ENCODE measurements around the gene XYLB.
"Not testable (repeated sequence)": the region's sequence is repeated elsewhere in the genome, so short reads cannot be mapped to it uniquely, and the experiment has no call there.

Gene XYLB

DNA sequence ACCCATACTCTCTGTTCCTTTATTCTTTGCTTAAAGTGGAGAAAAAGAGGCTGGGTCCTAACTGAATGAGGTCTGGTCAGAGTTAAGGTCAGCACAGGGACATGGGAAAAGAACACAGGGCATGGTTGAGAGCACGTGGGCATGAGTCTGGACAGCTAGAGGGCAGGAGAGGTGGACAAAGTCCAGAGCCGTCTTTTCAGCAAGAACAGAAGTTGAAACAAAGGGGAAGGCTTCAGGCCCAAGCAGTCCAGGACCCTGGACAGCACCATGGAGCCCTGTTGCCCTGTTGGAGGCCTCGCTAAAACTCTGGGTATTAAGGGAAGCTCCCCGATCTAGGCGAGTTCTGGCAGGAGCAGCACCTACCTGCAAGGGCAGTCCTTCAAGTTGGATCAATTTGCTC is 50.7 kb downstream of the XYLB start:
- DNase-seq = no peak

DNA sequence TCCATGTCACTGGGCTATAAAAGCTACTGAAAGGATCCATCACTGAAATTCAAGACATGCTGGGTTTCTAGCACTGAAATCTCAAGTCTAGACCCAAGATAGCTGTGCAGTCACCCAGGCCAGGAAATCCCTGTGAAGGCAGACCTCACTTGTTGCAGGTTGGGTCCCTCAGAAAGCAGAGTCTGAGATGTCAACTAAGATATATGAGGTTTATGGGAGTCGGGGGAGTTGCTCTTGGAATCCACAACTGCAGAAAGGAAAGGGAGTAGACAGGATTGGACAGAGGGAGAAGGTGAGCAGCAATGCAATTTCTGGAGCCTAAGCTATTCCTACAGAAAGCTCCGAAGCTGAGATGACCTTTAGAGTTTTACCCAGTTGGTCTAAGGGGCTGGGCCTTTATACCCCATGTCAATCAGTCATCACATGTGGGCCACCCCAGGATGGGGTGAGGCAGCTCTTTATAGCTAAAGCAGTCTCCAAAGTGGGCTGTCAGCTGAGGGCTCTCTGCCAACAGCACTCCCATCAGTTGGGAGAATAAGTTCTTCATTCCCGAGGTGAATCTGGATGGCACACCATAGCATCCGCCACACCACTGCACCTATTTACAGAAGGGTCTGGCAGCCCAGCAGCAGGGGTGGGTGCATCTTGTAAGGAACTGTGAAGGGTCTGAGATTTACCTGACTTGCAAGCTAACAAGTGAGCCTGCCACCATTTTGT is 54.8 kb downstream of the XYLB start:
- DNase-seq = no peak

DNA sequence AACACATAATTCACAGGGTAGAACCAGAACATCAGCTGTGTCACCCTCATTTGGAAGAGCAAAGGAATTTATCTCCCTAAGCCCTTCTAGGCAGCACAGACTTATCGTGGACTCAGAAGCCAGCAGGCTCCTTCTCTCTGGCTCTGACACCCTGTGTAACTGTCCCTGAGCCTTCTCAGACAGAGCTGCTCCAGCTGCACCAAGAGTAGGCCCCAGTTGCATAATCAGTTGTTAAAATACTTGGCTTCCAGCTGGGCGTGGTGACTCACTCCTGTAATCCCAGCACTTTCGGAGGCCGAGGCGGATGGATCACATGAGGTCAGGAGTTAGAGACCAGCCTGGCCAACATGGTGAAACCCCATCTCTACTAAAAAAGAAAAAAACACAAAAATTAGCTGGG is 57.7 kb downstream of the XYLB start:
- no peak for DNase-seq

DNA sequence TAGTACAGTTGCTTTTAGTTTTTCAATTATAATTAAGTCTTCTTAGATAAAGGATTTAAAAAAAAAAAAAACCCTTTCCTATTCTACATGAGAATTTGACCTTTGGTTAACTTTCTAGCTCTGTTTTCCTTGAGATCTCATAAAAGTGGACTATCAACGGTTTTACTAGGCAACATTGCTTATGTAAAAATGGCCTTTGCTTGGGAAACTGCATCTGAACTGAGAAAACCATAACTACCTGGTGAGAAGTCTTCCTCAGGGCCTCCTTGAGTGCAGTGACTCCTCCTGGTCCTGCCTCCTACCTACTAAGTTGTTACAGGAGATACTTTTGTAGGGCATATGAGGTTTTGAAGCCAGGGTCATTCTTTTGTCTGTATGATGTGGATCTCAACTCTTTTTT is 65.0 kb downstream of the XYLB start:
- no peak for DNase-seq

DNA sequence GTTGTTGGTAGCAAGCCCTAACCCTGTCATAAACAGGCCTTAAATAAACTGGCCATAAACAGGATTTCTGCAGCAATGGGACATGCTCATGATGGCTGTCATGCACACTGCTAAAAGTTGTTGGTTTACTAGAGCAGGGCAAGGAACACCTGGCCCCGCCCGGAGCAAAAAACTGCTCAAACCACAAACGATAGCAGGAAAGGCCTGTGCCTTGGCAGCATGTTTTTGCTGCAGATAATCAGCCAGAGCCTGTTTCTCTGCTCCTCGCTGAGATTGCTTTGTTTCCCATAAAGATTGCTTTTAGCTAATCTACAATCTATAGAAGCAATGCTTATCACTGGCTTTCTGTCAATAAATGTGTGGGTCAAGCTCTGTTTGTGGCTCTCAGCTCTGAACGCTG is 74.2 kb downstream of the XYLB start:
- not testable (repeated sequence) for DNase-seq

DNA sequence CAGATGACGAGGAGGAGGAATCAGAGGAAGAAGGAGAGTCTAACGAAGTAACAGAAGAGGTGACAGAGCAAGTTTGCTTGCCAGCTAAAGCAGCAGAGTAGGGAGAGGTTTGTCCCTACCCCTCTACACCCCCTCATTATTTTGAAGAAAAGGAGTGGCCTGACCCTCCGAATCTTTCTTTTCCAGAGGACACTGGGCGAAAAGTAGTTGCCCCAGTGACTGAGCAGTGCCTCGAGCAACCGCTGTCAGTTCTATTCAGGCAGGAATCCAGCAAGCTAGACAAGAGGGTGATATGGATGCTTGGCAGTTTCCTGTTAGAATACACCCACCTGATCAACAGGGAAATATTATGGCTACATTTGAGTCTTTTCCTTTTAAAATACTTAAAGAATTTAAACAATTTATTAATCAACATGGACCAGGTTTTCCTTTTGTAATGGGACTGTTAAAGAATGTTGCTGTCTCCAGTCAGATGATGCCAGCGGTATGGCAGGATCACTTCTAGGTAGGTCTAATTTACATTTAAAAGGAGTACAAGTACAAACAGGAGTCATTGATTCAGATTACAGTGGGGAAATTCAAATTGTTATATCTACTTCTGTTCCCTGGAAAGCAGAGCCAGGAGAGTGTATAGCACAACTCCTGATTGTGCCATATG is 75.2 kb downstream of the XYLB start:
- DNase-seq = no peak

DNA sequence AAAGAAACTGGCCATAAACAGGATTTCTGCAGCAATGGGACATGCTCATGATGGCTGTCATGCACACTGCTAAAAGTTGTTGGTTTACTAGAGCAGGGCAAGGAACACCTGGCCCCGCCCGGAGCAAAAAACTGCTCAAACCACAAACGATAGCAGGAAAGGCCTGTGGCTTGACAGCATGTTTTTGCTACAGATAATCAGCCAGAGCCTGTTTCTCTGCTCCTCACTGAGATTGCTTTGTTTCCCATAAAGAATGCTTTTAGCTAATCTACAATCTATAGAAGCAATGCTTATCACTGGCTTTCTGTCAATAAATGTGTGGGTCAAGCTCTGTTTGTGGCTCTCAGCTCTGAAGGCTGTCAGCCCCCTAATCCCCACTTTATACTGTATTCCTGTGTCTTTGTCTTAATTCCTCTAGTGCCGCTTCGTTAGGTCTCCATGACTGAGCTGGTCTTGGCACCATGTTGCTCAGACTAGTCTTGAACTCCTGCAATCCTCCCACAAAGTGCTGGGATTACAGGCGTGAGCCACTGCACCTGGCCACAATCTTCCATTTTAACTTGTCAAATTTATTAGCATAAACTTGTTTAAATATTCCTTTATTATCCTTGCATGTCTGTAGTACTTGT is 80.3 kb downstream of the XYLB start:
- DNase-seq = not testable (repeated sequence)

DNA sequence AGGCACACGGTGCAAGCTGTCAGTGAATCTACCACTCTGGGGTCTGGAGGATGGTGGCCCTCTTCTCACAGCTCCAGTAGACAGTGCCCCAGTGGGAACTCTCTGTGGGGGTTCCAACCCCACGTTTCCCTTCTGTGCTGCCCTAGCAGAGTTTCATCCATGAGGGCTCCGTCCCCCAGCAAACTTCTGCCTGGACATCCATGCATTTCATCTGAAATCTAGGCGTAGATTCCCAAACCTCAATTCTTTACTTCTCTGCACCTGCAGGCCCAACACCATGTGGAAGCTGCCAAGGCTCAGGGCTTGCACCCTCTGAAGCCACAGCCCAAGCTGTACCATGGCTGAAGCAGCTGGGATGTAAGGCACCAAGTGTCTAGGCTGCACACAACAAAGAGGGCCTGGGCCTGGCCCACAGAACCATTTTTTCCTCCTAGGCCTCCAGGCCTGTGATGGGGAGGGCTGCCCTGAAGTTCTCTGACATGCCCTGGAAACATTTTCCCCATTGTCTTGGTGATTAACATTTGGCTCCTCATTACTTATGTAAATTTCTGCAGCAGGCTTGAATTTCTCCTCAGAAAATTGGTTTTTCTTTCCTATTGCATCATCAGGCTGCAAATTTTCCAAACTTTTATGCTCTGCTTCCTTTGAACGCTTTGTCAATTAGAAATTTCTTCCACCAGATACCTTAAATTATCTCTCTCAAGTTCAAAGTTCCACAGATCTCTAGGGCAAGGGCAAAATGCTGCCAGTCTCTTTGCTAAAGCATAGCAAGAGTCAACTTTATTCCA is 86.5 kb downstream of the XYLB start:
- DNase-seq = not testable (repeated sequence)

DNA sequence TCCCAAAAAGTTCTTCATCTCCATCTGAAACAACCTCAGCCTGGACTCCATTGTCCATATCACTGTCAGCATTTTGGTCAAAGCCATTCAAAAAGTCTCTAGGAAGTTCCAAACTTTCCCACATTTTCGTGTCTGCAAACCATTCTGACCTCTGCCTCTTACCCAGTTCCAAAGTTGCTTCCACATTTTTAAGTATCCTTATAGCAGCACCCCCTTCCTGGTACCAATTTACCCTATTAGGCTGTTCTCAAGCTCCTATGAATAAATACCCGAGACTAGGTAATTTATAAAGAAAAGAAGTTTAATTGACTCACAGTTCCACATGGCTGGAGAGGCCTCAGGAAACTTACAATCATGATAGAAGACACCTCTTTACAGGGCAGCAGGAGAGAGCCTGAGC is 87.1 kb downstream of the XYLB start:
- DNase-seq = not testable (repeated sequence)

DNA sequence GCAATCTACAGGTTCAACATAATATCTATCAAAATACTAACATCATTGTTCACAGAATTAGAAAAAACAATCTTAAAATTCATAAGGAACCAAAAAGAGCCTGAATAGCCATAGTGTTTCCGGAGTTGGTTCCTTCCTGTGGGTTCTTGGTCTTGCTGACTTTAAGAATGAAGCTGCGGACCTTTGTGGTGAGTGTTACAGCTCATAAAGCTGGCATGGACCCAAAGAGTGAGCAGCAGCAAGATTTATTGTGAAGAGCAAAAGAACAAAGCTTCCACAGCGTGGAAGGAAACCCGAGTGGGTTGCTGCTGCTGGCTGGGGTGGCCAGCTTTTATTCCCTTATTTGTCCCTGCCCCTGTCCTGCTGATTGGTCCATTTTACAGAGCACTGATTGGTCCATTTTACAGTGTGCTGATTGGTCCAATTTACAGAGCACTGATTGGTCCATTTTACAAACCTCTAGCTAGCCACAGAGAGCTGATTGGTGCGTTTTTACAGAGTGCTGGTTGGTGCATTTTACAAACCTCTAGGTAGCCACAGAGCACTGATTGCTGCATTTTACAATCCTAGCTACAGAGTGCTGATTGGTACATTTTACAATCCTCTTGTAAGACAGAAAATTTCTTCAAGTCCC is 92.0 kb downstream of the XYLB start:
- peak; percentile 84 for DNase-seq

DNA sequence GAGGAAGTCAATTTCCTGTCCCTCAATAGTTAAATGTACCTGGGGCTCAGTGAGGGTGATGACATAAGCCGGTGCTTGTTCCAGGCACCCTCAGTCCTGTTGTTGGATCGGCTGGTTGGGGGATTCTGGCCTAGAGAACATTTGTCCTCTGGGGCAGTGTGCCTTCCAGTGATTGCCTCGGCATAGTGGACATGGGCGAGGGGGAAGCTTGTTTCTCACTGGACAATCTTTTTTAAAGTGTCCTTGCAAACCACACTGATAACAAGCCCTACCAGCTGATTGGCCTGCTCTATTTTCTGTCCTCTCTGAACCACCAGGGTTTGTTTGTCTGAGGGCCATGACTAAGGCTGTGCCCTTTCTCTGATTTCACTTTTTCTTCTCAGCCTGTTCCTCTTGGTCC is 96.6 kb downstream of the XYLB start:
- not testable (repeated sequence) for DNase-seq

DNA sequence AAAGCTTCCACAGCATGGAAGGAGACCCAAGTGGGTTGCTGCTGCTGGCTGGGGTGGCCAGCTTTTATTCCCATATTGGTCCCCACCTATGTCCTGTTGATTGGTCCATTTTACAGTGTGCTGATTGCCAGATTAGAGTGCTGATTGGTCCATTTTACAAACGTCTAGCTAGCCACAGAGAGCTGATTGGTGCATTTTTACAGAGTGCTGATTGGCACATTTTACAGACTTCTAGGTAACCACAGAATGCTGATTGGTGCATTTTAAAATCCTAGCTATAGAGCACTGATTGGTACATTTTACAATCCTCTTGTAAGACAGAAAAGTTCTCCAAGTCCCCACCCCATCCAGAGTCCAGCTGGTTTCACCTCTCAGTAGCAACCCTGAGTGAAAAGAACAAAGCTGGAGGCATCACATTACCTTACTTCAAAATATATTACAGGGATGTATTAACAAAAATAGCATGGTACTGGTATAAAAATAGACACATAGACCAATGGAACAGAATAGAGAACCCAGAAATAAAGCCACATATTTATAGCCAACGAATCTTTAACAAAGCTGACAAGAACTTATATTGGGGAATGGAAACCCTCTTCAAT is 99.6 kb downstream of the XYLB start:
- DNase-seq = no peak

DNA sequence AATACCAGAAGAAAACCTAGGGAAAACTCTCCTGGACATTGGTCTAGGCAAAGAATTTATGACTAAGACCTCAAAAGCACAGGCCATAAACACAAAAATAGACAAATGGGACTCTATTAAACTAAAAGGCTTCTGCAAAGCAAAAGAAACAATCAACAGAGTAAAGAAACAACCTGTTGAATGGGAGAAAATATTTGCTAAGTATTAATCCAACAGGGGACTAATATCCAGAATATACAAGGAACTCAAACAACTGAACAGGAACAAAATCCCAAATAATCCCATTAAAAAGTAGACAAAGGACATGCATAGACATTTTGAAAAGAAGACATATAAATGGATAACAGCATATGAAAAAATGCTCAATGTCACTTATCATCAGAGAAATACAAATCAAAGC is 100.2 kb downstream of the XYLB start:
- DNase-seq = no peak

DNA sequence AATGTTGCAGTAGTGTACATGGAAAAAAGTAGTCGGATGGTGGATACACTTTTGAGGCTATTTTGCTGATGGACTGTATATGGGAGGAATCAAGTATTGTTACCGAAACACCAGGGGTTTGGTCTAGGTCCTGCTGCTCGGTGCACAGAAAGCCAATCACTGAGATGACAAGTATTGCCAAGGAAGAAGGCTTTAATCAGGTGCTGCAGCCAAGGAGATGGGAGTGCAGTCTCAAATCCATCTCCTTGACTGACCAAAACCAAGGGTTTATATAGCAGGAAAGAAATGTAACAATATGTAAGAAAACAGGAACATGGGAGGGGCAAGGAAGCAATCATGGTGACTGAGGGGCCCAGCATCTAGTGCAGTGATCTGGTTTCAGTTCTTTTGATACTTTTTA is 104.3 kb downstream of the XYLB start:
- DNase-seq = no peak

DNA sequence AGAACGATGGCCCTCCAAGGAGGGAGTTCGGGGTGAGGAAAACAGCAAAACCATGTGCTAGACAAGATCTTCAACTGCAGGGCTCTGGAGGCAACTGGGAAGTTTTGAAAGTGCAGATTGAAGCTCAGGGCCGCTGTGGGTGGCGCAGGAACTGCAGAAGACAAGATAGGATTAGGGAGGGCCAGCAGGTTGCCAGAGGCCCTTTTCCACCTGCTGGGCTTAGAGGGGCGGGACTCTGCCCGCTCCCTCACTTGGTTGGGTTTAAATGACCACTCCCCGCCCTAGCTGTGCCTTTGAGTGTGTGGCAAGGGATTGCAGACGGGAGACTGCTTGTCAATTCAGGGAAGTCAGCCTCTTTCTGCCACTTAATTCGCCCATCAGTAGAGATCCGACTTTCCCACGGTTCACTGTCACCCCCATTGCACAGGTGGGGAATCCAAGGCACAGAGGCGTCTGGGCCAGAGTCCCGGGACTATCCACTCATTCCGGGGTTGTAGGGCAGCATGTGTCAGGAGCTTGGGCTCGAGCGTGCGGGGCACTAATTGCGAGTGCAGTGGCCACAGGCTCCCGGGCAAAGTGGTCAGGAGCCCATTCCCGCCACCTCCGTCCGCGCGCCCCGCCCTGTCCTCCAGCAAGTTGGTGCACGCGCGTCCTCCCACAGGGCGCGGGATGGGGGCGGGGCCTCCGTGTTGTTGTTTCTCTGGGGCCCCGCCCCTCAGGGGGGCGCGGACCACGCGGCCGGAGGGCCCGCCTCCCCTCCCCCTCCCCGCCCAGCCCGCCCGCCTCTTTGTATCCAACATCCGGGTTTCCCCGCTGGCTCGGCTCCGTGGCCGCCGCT is 106.7 kb downstream of the XYLB start, which contains the start of gene ACVR2B:
Gene ACVR2B (plus strand): TSS at position 816 of the 838 bp plus-strand sequence. CDS start 433 bp downstream, outside the sequence.
- DNase-seq = peak; percentile 58

DNA sequence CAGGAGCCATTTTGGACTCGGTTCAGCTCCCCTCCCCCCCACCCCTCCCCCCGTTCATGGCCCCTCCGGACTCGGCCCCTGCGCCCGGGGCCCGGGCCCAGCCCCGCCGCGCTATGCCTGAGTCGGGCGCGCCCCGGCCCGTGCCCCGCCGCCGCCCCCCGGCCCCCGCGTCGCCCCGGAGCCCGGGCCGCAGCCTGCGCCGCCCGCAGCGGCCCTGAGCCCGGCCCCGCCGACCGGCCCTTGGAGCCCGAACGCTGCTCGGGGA is 107.3 kb downstream of the XYLB start:
- DNase-seq = no peak

DNA sequence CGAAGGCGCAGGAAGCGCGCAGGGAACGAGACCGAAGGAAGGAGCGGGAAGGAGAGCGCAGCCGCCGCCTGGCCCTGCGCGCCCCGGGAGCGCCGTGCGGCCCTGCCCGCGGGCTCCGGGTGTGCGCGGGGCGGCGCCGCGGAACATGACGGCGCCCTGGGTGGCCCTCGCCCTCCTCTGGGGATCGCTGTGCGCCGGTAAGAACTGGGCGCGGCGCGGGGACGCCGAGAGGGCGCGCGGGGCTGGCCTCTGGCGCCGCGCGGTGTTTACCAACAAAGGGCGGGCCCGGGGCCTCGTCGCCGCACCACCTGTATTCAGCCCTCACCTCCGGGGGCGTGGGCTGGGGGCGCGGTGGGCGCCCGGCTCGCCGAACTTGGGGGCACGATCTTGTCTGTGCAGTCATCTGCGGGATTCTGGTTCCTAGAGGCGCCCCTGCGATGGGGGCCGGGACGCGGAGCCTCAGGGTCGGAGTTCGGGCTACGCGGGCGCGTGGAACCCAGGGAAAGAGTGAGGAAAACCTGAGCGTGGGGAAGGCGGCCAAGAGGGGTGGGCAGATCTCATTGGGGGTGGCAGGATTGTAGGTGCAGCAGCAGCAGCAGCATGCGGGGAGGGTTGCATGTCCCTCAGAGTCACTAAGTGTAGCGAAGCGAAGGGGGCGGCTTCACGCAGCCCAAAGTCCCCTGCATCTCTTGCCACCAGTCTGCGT is 107.7 kb downstream of the XYLB start:
- no peak for DNase-seq

DNA sequence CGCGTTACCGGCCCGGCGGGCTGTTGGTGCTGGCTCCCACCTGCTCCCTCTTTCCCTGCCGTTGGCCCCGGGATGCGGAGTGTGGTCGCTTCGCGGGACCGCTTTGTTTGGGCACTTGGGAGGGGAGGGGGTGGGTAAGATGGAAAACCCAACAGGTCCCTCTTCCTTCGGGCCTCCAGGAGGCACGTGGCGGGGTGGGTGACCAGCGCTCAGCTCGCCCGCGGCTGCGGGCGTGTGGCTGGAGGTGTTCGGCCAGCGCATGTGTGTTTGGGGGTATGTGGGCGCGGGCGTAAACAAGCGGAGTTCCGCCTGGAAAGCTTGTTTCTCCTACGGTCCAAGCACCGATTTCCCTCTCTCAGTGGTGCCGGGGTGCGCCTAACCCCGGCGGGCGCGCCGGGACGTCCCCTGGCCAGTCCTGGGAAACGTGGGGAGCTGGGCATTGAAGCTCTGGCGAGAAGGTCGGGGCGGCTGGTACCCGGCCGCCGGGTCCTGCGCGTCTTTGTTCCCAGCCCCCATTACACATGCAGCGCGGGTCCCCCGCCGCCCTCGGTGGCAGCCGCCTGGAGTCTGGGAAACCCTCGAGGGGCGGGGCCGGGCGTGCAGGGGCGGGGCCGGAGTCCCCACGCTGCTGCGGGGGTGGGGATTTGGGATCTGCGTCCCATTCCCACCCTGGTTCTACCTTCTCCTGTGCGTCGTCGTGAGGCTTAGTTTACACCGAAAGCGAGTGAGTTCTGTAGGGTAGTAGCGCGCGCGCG is 108.5 kb downstream of the XYLB start:
- DNase-seq = peak; percentile 27

DNA sequence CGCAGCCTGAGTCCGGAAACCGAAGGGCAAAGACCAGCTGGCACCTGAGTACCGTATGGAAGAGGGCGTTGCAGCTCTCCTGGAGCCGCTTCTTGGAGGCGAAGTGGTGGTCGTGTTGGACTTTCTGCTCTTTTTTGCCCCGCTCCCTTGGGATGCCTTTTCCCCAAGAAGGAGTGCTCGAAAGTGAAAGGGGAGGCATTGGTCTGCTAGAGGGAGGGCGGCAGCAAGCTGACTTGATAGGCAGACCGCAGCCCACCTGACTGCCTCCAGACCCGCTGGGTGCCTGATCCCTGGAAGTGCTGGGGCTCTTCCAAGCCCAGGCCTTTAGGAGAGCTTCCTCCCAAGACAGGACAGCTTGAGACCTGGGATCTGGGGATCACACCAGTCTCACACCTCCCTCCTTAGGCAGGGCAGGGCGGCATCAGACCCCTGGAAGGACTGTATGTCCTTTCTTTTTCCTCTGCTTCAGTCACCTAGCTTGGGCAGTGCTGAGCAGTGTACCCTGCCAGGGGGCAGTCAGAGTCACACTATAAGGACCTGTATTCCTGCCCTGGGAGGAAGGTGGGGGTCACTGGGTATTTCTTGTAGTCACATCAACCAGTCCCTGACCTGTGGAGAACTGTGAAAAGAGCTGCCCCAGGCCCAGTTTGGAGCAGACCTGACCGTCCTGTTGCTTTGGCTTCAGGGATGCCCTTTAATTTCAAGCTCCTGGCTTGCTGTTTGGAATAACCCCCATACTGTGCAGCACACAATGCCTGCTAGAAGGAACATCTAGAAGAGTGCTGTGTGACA is 109.2 kb downstream of the XYLB start:
- DNase-seq = no peak
